GM21723 (cell line): ENCODE results near the gene UGT2B15.
"Not testable (repeated sequence)": the region's sequence is repeated elsewhere in the genome, so short reads cannot be mapped to it uniquely, and the experiment has no call there.

ENCODE experiments used
- ATAC-seq: cut with Tn5 transposase; IDR thresholded peaks from one replicate; pipeline ENCODE4 v1.9.1; 2021; ENCODE audit warnings: mild to moderate bottlenecking, moderate library complexity; ENCODE audit not compliant: unreplicated experiment

Gene UGT2B15

DNA sequence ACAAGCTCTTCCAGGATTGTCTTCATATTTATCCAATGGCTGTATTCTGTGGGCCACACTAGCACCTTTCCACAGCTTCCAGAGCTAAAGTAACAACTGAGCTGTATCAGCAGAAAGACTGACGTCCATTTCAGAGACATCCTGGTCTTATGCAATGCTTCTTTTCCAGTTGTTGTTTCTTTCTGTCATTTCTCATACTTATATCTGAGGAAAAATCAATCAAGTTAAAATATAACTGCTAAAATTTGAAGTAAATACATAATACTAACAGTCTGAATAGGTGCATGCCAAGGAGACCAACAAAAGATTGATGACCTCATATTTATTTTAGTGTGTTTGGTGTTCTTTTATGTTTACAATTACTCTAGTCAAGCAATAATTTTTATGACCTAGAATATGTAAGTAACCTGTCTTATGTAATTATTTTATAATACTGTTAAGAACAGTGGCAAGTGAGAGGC, at the start of gene UGT2B15:
TSS of gene UGT2B15 (minus strand) at position 174 of the 461 bp plus-strand sequence. CDS start at position 140, 34 bp downstream.
- ATAC-seq: not testable (repeated sequence)

DNA sequence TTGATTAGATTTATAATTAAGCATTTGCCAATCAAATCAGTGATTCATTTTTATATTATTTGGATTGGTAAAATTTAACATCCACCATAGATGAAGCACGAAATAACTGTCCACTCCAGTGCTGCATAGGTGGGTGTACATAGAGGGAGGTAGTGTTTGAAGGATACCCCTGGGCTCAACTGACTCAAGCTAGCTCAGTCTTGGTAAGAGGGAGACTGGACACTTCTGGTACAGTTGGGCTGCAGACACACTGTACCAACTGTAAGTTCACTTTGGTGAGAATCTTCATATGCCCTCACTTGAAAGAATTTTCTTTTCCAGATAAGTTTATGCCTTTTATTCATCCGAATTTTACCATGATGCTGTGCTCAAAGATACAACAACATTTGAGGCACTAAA, 48.6 kb upstream of the UGT2B15 start:
- no peak for ATAC-seq

DNA sequence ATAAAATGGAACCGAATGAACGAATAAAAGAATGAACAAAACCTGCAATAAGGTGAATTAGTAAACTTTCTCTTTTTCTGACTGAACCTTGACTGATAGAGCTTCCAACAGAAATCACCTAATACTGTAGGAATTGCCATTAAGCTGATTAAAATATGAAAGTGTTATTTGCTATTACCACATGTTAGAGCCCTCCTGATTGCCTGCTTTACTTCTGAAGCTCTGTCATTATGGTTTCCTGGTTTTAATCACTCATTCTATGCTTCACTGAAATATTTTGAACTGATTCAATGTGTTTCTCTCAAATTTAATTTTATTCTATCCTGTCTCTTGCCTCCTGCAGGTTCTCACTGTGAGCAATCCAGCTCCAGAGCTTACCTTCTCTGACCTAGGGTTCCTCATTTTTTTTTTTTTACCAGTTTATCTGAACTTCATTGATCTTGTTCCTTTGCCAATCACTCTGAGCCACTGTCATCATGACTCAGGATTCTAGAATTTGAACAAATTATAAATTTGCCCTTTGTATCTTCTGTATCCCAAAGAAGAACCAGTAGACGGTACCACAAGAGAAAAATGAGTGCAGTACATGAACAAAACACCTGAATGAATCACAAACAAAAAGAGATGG, 48.1 kb upstream of the UGT2B15 start:
- no peak for ATAC-seq

DNA sequence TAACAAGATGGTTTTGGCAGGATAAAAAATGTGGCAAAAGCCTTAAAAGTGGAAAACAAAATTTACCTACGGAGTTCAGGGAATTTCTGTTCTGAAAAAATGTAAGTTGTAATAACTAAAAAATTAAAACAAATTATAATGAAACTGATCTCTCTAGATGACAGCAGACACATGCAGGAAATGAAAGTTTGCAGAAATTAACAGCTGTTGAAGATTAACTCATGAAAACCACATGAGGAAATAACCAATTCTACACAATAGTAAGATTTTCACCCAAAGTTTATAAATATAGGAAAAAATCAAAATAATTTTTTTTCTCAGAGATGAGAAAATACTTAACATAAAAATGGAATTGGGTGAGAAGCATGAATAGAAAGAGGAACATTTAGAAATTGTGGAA, 47.5 kb upstream of the UGT2B15 start:
- ATAC-seq: no peak

DNA sequence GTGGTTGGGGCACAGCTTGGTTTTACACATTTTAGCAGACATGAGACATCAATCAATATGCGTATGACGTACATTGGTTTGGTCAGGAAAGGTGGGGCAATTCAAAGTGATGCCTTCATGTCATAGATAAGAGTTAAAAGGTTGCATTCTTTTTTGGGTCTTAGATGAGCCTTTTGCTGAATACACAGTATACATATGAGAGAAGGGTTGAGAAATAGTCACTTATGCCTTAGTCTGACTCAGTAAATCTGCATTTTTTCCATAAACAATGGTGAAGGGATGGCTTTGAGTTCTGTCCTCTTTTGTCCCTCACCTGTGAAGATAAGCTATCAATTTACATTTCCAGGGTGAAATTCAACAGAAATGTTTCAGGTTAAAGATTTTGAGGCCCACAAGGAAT, 43.9 kb upstream of the UGT2B15 start:
- no peak for ATAC-seq

DNA sequence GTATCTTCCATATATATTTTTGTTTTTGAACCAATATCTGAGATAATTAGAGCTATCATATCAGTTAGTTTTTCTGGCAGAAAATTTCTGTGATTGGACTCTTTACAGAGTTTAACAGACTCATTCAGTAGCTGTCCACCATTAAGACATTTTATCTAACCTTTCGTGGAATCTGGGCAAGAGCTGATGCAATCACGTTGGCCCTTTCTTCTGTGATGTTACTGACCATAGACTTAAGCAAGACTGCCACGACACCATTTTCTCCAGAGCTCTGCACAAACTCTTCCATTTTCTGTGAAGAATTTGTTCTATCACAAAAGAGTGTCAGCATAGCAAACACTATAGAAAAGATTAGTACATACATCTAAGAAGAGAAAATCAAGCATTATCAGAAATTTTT, 41.8 kb upstream of the UGT2B15 start:
- ATAC-seq: no peak

DNA sequence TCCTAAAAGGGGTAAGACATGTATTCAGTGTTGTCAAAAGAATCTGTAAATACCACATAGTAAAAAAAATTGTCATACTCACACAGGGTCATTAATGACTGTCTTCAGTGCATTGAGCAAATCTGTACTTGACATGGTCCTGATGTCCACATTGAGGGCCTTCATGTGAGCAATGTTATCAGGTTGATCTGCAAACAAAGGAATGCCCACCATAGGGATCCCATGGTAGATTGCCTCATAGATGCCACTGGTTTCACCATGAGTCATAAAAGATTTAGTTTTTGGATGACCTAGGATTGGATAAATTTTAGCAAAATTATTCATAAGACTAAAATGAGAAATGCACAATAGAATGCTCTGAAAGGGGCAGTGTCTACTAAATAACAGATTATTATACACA, 38.1 kb upstream of the UGT2B15 start:
- ATAC-seq: no peak

DNA sequence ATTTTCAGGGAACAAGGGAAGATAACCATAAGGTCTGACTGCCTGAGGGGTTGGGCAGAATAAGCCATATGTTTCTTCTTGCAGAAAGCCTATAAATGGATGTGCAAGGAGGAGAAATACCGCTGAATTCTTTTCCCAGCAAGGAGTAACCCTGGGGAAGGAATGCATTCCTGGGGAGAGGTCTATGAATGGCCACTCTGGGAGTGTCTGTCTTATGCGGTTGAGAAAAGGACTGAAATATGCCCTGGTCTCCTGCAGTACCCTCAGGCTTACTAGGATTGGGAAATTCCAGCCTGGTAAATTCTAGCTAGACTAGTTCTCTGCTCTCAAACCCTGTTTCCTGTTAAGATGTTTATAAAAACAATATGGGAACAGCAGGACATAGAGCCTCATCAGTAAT, 32.7 kb upstream of the UGT2B15 start:
- not testable (repeated sequence) for ATAC-seq

DNA sequence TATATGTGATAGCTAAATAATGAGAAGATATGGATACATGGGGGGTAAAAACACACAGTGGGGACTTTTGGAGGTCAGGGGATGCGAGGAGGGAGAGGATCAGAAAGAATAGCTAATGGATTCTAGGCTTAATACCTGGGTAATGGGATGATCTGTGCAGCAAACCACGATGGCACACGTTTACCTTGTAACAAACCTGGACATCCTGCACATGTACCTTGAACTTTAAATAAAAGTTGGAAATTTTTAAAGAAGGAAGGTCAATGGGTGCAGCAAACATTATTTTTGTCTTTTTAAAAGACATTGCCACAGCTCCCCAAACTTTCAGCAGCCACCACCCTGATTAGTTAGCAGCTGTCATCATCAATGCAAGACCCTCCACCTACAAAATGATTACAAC, 29.7 kb upstream of the UGT2B15 start:
- no peak for ATAC-seq

DNA sequence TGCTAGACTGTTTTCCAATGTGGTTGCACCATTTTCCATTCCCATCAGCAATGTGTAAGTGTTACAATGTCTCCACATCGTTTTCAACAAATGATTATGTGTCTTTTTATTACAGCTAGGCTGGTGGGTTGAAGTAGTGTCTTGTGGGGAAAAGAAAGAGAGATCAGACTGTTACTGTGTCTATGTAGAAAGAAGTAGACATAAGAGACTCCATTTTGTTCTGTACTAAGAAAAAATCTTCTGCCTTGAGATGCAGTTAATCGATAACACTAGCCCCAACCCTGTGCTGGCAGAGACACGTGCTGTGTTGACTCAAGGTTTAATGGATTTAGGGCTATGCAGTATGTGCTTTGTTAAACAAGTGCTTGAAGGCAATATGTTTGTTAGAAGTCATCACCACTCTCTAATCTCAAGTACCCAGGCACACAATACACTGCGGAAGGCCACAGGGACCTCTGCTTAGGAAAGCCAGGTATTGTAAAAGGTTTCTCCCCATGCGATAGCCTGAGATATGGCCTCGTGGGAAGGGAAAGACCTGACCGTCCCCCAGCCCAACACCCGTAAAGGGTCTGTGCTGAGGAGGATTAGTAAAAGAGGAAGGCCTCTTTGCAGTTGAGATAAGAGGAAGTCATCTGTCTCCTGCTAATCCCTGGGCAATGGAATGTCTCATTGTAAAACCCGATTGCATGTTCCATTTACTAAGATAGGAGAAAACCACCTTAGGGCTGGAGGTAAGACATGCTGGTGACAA, 23.0 kb upstream of the UGT2B15 start:
- no peak for ATAC-seq

DNA sequence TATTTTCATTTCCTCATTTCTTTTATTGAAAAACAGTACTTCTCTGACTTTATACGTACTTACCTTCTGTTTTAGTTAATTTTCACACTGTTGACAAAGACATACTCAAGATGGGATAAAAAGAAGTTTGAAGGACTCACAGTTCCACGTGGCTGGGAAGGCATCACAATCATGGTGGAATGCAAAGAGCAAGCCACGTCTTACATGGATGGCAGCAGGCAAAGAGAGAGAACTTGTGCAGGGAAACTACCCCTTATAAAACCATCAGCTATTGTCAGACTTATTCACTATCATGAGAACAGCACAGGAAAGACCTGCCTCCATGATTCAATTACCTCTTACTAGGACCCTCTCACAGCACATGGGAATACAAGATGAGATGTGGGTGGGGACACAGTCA, 20.7 kb upstream of the UGT2B15 start:
- ATAC-seq: no peak

DNA sequence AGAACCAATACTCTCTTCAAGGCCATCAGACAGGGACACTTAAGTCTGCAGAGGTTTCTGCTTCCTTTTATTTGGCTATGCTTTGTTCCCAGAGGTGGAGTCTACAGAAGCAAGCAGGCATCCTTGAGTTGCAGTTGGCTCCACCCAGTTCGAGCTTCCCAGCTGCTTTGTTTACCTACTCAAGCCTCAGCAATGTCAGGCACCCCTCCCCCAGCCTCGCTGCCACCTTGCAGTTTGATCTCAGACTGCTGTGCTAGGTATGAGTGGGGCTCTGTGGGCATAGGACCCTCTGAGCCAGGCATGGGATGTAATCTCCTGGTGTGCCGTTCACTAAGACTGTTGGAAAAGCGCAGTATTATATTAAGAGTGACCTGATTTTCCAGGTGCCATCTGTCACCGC, 12.6 kb upstream of the UGT2B15 start:
- no peak for ATAC-seq

DNA sequence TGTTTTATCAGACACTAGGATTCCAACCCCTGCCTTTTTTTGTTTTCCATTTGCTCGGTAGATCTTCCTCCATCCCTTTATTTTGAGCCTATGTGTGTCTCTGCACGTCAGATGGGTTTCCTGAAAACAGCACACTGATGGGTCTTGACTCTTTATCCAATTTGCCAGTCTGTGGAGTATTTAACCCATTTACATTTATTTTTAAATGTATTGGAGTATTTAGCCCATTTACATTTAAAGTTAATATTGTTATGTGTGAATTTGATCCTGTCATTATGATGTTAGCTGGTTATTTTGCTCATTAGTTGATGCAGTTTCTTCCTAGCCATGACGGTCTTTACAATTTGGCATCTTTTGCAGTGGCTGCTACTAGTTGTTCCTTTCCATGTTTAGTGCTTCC, 10.8 kb upstream of the UGT2B15 start:
- not testable (repeated sequence) for ATAC-seq

DNA sequence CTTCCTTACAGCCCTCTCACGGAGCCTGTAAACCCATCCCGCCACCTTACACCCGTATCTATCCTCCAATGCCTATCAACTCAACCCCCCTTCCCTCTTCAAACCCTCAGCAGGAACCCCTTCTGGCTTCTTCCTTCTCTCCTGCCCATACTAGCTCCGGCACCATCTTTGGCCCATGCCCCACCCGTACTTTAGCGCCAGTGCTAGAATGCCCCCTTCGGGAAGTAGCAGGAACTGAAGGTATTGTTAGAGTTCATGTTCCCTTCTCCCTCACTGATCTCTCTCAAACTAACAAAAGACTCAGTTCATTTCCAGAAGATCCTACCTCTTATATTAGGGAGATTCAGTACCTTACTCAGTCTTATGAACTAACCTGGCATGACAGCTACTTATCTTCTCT, 2.7 kb upstream of the UGT2B15 start:
- ATAC-seq: no peak

DNA sequence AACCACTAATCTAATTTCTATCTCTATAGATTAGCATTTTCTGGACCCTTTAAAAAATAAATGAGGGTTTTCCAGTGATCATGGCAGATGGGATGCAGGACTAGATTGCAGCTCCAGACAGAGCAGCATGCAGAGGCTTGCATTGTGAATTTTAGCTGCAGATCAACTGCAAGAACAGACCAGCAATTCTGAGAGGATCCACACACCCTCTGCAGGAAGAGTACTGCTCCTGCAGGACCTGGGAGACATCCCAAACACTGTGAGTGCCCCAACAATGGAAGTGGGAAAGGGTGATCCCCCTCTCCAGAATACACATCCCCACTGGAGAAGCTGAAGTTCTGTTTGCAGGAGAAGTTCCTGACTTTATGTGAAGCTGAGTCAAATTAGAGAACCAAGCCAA, 765 bp upstream of the UGT2B15 start:
- not testable (repeated sequence) for ATAC-seq

DNA sequence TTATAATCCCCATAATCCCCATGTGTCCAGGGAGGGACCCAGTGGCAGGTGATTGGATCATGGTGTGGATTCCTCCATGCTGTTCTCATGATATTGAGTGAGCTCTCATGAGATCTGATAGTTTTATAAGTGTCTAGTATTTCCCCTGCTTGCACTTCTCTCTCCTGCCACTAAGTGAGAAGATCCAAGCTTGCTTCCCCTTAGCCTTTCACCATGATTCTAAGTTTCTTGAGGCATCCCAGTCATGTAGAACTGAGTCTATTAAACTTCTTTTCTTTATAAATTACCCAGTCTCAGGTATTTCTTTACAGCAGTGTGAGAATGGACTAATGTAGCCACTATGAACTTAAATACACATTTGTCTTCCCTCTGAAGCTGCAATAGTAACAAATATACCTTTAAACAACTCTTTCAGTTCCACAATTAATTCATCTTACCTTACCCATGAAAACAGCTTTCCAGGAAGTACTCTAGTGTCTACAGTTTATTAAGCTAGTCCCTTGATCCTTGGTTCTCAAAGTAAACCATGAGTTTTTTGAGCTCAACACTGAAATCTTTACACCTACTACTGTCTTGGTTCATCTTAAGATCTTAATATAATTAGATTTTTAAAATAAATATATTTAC, 1.8 kb downstream of the UGT2B15 start:
- not testable (repeated sequence) for ATAC-seq

DNA sequence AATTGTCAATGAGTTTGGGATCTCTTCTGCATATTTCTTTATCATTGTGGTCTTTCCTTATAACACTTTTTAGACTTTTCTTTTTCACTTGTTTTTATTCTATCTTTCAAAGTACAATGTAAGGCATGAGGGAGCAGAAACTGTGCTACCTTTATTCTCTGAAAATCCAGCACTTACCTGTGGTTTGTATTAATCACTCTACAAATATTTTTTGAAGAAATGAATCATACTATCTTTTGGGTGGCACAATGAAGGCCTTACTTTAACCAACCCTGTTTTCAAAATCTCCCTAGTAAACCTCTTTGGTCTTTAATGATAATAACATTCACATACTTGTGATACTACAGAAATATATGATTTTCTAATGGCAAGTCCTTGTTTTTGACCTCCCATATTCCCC, 2.9 kb downstream of the UGT2B15 start:
- ATAC-seq: not testable (repeated sequence)

DNA sequence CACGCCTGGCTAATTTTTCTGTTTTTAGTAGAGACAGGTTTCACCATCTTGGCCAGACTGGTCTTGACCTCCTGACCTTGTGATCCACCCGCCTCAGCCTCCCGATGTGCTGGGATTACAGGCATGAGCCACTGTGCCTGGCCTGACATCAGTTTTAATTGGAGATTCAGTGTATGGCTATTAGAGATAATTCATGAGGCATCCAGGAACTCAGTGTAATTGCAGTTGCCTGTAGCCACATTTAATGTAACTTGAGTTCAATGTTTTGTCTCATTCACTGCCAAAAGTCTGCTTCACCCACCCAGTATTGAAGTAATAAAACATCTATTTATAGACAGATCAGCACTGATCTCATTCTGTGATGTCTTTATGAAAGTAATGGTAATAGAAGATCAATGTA, 5.7 kb downstream of the UGT2B15 start:
- ATAC-seq: not testable (repeated sequence)

DNA sequence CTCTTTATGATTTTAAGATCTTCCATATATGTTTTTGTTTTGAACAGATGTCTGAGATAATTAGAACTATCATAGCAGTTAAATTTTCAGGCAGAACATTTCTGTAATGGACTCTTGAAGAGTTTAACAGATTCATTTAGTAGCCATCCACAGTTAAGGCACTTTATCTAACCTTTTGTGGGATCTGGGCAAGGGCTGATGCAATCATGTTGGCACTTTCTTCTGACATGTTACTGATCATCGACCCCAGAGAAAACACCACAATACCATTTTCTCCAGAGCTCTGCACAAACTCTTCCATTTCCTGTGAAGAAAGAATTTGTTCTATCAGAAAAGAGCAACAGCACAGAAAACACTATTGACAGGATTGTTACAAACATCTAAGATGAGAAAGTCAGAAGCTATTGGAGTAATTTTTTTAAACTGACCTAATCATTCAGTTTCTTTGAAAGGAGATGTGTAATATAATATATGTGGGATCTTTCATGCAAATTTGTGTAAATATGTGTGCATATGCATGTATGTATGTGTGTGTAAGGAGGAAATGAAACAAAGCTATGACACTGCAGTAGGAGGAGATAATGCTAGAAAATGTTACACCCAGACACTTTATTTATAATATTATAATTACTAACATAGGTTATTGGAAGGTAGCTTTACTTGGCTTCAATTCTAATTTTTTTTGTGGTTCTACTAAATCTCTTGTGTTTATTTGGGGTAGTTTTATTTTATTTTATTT, 7.4 kb downstream of the UGT2B15 start:
- ATAC-seq: not testable (repeated sequence)

DNA sequence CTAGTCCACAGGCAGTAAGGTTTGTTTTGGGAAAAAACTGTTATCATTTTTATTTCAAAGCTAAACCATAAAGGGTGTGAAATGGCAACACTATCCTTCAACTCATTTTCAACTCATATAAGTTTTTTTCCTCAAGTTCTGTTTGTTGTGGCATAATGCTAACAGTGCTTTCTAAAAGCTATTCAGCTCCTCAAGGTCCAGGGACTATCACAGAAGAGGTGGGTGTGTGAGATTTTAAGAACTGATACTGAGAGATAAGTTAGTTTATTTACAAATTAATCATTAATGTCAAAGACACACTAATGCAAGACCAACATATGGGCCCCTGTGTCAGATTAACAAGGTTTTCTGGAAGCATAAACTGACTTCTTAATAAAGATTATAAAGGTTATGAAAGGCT, 11.8 kb downstream of the UGT2B15 start:
- no peak for ATAC-seq

DNA sequence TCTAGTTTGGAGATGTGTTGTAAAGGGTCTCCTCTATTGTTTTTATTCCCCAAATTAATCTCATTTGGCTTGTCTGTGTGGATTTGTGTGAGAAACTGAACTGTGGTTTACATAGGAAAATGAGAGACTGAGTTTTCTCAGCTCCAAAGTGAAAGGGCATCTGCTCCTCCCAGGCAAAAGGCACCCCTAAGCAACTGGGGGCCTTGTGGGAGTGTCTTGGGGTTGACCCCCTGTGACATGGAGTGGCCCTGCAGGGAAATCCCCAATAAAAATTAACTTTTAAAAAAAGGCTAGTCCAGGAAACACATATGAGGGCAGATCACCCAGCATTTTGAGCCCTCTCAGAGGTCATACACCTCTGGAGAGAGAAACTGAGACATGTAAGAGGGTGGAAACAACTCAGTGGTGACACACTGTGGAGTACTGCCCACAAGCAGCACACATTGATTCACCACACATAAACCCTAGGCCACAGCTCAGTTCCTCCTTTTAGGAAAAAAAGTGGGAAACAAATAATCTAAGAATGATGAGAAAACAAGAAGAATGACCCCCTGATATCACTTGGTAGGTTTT, 13.3 kb downstream of the UGT2B15 start:
- peak; percentile 79 for ATAC-seq
